ENCODE data around the gene UPF1.

UPF1 gene

GRCh38 chr19:18868380-18869022, 36.7 kb downstream of the UPF1 start:
- DNase-seq (ENCODE audit: low read depth in 1 of 2, low spot score in 1 of 2) = peak in 1 of 2 experiments; percentile 57
- Histone ChIP-seq H3K27me3 (ENCODE audit: insufficient read depth, poor library complexity, severe bottlenecking) (peaks cover 5% of the 10 kb centered on the region), H3K4me3 (replicated peaks; ENCODE audit: insufficient read depth, low read length) (peak overlapping the region; percentile 10), H3K27ac (replicated peaks) (no peak overlapping the region)
- TF ChIP-seq CTCF (IDR thresholded peaks at IDR 0.05; ENCODE audit: insufficient read depth, low read length) (no peak), REST (IDR thresholded peaks at IDR 0.05; ENCODE audit: insufficient replicate concordance, low read depth) (no peak), GABPA (IDR thresholded peaks at IDR 0.05; ENCODE audit: low read depth) (no peak), SPI1 (IDR thresholded peaks at IDR 0.05; ENCODE audit: borderline replicate concordance, low read depth) (no peak), POLR2AphosphoS5 (IDR thresholded peaks at IDR 0.05; ENCODE audit: low read depth) (peak; percentile 40; the same call in 1 of the 2 replicates)

- TF ChIP-seq POLR2AphosphoS5 (IDR thresholded peaks at IDR 0.05; ENCODE audit: low read depth) (no peak), GABPA (IDR thresholded peaks at IDR 0.05; ENCODE audit: low read depth) (no peak), CTCF (IDR thresholded peaks at IDR 0.05; ENCODE audit: insufficient read depth, low read length) (no peak)
- H3K27ac ChIP-seq (replicated peaks) = no peak overlapping the region
- no peak for DNase-seq (ENCODE audit: low read depth in 1 of 2, low spot score in 1 of 2)
- H3K4me3 ChIP-seq (replicated peaks; ENCODE audit: insufficient read depth, low read length) = no peak overlapping the region
- H3K27me3 ChIP-seq (ENCODE audit: insufficient read depth, poor library complexity, severe bottlenecking) = peaks cover 5% of the 10 kb centered on the region
Measured at GRCh38 chr19:18869023-18869618, 37.4 kb downstream of the UPF1 start.

GRCh38 chr19:18869781-18870530, 38.2 kb downstream of the UPF1 start:
- Histone ChIP-seq H3K27ac (replicated peaks) (no peak overlapping the region), H3K4me3 (replicated peaks; ENCODE audit: insufficient read depth, low read length) (no peak overlapping the region), H3K27me3 (ENCODE audit: insufficient read depth, poor library complexity, severe bottlenecking) (peaks cover 5% of the 10 kb centered on the region)
- DNase-seq (ENCODE audit: low read depth in 1 of 2, low spot score in 1 of 2) = no peak
- no peak for TF ChIP-seq CTCF (IDR thresholded peaks at IDR 0.05; ENCODE audit: insufficient read depth, low read length)
- no peak for TF ChIP-seq GABPA (IDR thresholded peaks at IDR 0.05; ENCODE audit: low read depth)
- no peak for TF ChIP-seq REST (IDR thresholded peaks at IDR 0.05; ENCODE audit: insufficient replicate concordance, low read depth)
- no peak for TF ChIP-seq POLR2AphosphoS5 (IDR thresholded peaks at IDR 0.05; ENCODE audit: low read depth)
- no peak for TF ChIP-seq SPI1 (IDR thresholded peaks at IDR 0.05; ENCODE audit: borderline replicate concordance, low read depth)

All from HL-60 (cell line).